ENCODE results near the gene SLC34A3. TPM values are rescaled to one million over a fixed set of nuclear protein-coding genes. Genes with fewer than 3 reads are reported as not detected.

Gene SLC34A3
- total RNA-seq, 1 donor from 2014 or later: 0.23 TPM

DNA sequence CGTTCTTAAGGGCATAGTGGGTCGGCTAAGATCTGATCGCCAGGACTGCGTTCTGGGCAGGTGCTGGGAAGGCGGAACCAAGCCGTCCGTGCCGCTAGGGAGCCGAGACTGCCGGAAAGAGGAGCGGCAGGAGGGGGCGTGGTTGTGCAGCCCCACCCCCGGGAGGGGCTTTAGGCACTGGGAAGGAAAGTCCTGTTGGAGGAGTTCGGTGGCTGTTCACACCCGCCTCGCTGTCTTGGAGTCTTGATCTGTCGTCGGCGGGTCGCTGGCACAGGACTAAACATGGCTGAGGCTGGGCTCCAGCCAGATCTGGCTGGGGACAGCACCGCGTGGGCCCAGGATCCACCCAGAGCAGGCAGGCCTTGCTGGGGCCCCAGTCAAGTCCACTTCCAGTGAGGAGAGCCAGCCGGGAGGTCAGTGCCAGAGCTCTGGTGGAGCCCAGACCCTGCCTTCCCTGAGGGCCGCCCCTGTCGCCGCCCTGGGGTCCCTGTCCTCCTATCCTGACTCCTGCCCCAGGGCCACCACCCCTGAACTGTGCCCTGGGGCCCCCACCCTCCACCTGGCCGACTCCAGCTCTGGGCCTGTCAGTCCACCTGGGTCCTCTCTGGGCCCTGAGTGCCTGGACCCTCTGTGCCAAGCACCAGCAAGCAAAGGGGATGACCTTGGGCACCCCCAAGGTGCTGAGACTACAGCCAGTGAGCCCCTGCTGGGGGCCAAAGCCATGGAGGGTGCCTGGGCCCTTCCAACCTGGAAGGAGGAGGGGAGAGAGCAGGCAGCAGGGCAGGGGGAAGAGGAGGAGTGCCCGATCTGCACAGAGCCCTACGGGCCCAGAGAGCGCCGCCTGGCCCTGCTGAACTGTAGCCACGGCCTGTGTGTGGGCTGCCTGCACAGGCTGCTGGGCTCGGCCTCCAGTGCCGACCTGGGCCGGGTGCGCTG lies 13.2 kb upstream of the SLC34A3 start:
- H3K4me3 ChIP-seq: peak overlapping the region; percentile 36
- no peaks in the 10 kb centered on the region for H3K9me3 ChIP-seq
- intact Hi-C loops (cut with DNase I): no loop called here
- TF ChIP-seq, protein P1, sequence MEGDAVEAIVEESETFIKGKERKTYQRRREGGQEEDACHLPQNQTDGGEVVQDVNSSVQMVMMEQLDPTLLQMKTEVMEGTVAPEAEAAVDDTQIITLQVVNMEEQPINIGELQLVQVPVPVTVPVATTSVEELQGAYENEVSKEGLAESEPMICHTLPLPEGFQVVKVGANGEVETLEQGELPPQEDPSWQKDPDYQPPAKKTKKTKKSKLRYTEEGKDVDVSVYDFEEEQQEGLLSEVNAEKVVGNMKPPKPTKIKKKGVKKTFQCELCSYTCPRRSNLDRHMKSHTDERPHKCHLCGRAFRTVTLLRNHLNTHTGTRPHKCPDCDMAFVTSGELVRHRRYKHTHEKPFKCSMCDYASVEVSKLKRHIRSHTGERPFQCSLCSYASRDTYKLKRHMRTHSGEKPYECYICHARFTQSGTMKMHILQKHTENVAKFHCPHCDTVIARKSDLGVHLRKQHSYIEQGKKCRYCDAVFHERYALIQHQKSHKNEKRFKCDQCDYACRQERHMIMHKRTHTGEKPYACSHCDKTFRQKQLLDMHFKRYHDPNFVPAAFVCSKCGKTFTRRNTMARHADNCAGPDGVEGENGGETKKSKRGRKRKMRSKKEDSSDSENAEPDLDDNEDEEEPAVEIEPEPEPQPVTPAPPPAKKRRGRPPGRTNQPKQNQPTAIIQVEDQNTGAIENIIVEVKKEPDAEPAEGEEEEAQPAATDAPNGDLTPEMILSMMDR (IDR thresholded peaks at IDR 0.05): no peak
- DNase-seq: peak; percentile 89
- H3K27ac ChIP-seq: peak overlapping the region; percentile 63
- no peaks in the 10 kb centered on the region for H3K36me3 ChIP-seq
- H3K4me1 ChIP-seq: peaks cover 3% of the 10 kb centered on the region
- no peaks in the 10 kb centered on the region for H3K27me3 ChIP-seq
- ATAC-seq: peak; percentile 72

GRCh38 chr9:137218212-137218753 lies 12.4 kb upstream of the SLC34A3 start:
- H3K27me3 ChIP-seq: no peaks in the 10 kb centered on the region
- H3K4me3 ChIP-seq: no peak overlapping the region
- TF ChIP-seq, protein P1 (IDR thresholded peaks at IDR 0.05): no peak
- H3K36me3 ChIP-seq: no peaks in the 10 kb centered on the region
- peak overlapping the region; percentile 6 for H3K27ac ChIP-seq
- intact Hi-C loops (cut with DNase I): no loop called here
- peaks cover 9% of the 10 kb centered on the region for H3K4me1 ChIP-seq
- DNase-seq (no peak), ATAC-seq (no peak)
- no peaks in the 10 kb centered on the region for H3K9me3 ChIP-seq

DNA sequence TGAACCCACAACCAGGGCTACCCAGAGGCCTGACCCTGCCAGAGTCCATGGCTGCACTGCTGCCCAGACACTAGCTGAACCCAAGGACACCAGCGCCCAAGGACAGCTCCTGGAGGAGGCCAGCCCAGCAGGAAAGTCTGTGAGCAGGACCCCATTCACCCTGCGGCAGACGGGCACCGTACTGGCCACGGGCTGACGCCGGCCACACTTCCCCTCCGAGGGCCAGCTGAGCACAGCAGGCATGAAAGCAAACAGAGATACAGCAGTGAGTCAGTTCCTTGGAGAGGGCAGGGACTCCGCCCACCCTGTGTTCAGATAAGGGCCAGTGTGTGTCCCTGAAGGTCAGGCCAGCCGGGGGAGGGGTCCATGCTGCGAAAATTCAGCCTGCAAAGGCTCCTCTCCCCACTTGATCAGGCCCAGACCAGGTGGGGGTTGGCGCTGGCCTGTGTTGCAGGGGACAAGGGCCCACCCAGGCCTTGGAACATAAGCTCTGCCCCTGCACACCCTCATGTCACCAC lies 11.9 kb upstream of the SLC34A3 start:
- Histone ChIP-seq H3K27ac (peak overlapping the region; percentile 6), H3K4me1 (peaks cover 9% of the 10 kb centered on the region), H3K36me3 (no peaks in the 10 kb centered on the region), H3K9me3 (no peaks in the 10 kb centered on the region), H3K4me3 (no peak overlapping the region), H3K27me3 (no peaks in the 10 kb centered on the region)
- DNase-seq (no peak), ATAC-seq (peak; percentile 32)
- TF ChIP-seq, protein P1 (IDR thresholded peaks at IDR 0.05): no peak
- intact Hi-C loops (cut with DNase I): no loop called here

DNA sequence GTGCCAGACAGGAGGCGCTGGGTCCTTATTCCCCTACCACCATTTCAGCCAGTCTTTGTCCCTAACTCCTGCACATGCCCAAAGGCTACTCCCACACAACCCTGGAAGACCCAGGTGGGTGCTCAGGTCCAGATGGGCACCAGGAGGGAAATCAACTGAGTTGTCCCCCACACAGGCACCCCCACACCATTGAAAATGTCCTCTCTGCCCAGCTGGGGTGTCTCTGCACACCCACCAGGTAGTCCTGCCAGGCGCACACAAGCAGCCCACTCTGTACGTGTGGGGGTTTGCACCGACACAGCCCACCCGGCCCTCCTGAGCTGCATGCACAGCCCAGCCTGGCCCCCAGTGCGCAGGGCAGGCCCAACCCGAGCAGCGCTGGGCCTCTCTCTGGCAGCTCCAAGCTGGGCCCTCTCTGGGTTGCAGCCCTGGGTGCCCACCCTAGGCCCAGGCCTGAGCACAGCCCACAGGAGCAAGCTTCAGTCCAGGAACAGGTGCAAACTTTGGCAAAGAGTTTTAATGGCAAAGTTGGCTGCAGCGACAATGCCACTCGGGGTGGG lies 10.9 kb upstream of the SLC34A3 start:
- H3K27ac ChIP-seq: no peak overlapping the region
- TF ChIP-seq, protein P1 (IDR thresholded peaks at IDR 0.05): no peak

GRCh38 chr9:137220317-137221094 lies 10.2 kb upstream of the SLC34A3 start:
- H3K36me3 ChIP-seq: no peaks in the 10 kb centered on the region
- H3K27ac ChIP-seq: no peak overlapping the region
- TF ChIP-seq, protein P1 (IDR thresholded peaks at IDR 0.05): no peak
- intact Hi-C loops (cut with DNase I): no loop called here
- no peaks in the 10 kb centered on the region for H3K27me3 ChIP-seq
- H3K9me3 ChIP-seq: no peaks in the 10 kb centered on the region
- ATAC-seq: no peak
- DNase-seq: no peak
- no peak overlapping the region for H3K4me3 ChIP-seq
- peaks cover 14% of the 10 kb centered on the region for H3K4me1 ChIP-seq

More for the DNA sequence above, 10.9 kb upstream of the SLC34A3 start:
- H3K9me3 ChIP-seq: no peaks in the 10 kb centered on the region
- H3K4me1 ChIP-seq: peaks cover 14% of the 10 kb centered on the region
- DNase-seq: no peak
- no peaks in the 10 kb centered on the region for H3K36me3 ChIP-seq
- H3K4me3 ChIP-seq: no peak overlapping the region
- ATAC-seq: no peak
- intact Hi-C loops (cut with DNase I): no loop called here
- H3K27me3 ChIP-seq: no peaks in the 10 kb centered on the region

All from upper lobe of right lung (tissue), 1 donor.